ENCODE data around the gene EPHA1.

EPHA1 gene

GRCh38 chr7:143411976-143412708 lies 3.5 kb upstream of the EPHA1 start:
- Histone ChIP-seq H3K27me3 (replicated peaks; ENCODE audit: insufficient read depth, low read length) (peaks cover 12% of the 10 kb centered on the region), H3K4me3 (ENCODE audit: low read length) (no peak overlapping the region), H3K79me2 (ENCODE audit: low read length) (no peaks in the 10 kb centered on the region), H3K4me1 (ENCODE audit: low read length) (peaks cover 6% of the 10 kb centered on the region), H3K36me3 (replicated peaks; ENCODE audit: insufficient read depth, low read length) (no peaks in the 10 kb centered on the region), H4K20me1 (ENCODE audit: insufficient read depth, low read length) (no peaks in the 10 kb centered on the region), H3K4me2 (ENCODE audit: low read depth, low read length) (no peak overlapping the region), H3K9me3 (replicated peaks; ENCODE audit: insufficient read depth, low read length) (no peaks in the 10 kb centered on the region), H3K9ac (ENCODE audit: low read length) (no peak overlapping the region), H3K27ac (ENCODE audit: low read length) (no peak overlapping the region), H3F3A (ENCODE audit: insufficient read depth, low read length) (no peaks in the 10 kb centered on the region), H2AFZ (ENCODE audit: low read length) (no peak overlapping the region), H3K9me2 (replicated peaks; ENCODE audit: insufficient read depth, low read length) (no peaks in the 10 kb centered on the region)
- DNase-seq = no peak
- TF ChIP-seq EZH2 (optimal IDR thresholded peaks at IDR 0.05; ENCODE audit: low read depth, low read length) = no peak
- no peak for TF ChIP-seq CTCF (IDR thresholded peaks at IDR 0.05; ENCODE audit: low read length)
- no peak for TF ChIP-seq EZH2phosphoT487 (IDR thresholded peaks at IDR 0.05; ENCODE audit: low read length)

DNA sequence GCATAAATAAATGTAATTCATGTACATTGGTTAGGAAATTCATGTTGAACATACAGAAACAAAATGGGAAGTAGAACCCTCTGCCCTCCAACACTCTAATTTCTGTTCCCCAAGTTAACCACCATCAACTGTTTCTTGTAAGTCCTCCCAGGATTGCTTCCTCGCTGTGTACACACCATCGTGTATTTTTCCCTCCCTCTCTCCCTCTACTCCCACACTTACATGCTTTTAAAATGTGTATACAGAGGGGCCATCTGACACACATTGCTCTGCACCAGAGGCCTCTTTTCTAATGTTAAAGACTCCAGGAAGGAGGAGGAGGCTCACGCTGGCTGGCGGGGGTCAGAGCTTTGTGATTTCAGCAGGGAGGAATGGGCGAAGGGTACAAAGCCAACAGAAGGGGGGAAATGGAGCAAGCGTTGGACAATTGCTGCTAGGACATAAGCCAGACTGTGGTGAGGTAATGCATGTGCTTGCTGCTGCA lies 1.9 kb upstream of the EPHA1 start:
- Histone ChIP-seq H3K9me3 (replicated peaks; ENCODE audit: insufficient read depth, low read length) (no peaks in the 10 kb centered on the region), H3K9ac (ENCODE audit: low read length) (no peak overlapping the region), H3K27me3 (replicated peaks; ENCODE audit: insufficient read depth, low read length) (peaks cover 22% of the 10 kb centered on the region), H3F3A (ENCODE audit: insufficient read depth, low read length) (no peaks in the 10 kb centered on the region), H2AFZ (ENCODE audit: low read length) (no peak overlapping the region), H3K79me2 (ENCODE audit: low read length) (no peaks in the 10 kb centered on the region), H4K20me1 (ENCODE audit: insufficient read depth, low read length) (no peaks in the 10 kb centered on the region), H3K27ac (ENCODE audit: low read length) (no peak overlapping the region), H3K4me2 (ENCODE audit: low read depth, low read length) (no peak overlapping the region), H3K4me3 (ENCODE audit: low read length) (no peak overlapping the region), H3K36me3 (replicated peaks; ENCODE audit: insufficient read depth, low read length) (no peaks in the 10 kb centered on the region), H3K4me1 (ENCODE audit: low read length) (peaks cover 6% of the 10 kb centered on the region), H3K9me2 (replicated peaks; ENCODE audit: insufficient read depth, low read length) (no peaks in the 10 kb centered on the region)
- TF ChIP-seq EZH2phosphoT487 (IDR thresholded peaks at IDR 0.05; ENCODE audit: low read length) (no peak), EZH2 (optimal IDR thresholded peaks at IDR 0.05; ENCODE audit: low read depth, low read length) (no peak), CTCF (IDR thresholded peaks at IDR 0.05; ENCODE audit: low read length) (no peak)
- DNase-seq = no peak

GRCh38 chr7:143408252-143408685 lies 387 bp downstream of the EPHA1 start:
- Histone ChIP-seq H3K4me2 (ENCODE audit: low read depth, low read length) (peak overlapping the region; percentile 38; the same call in 1 of the 2 replicates), H3K9ac (ENCODE audit: low read length) (no peak overlapping the region), H3F3A (ENCODE audit: insufficient read depth, low read length) (no peaks in the 10 kb centered on the region), H3K36me3 (replicated peaks; ENCODE audit: insufficient read depth, low read length) (no peaks in the 10 kb centered on the region), H3K4me3 (ENCODE audit: low read length) (no peak overlapping the region), H3K79me2 (ENCODE audit: low read length) (no peaks in the 10 kb centered on the region), H3K4me1 (ENCODE audit: low read length) (peaks cover 6% of the 10 kb centered on the region), H3K27me3 (replicated peaks; ENCODE audit: insufficient read depth, low read length) (peaks cover 22% of the 10 kb centered on the region), H3K27ac (ENCODE audit: low read length) (no peak overlapping the region), H3K9me2 (replicated peaks; ENCODE audit: insufficient read depth, low read length) (no peaks in the 10 kb centered on the region), H4K20me1 (ENCODE audit: insufficient read depth, low read length) (no peaks in the 10 kb centered on the region), H3K9me3 (replicated peaks; ENCODE audit: insufficient read depth, low read length) (no peaks in the 10 kb centered on the region), H2AFZ (ENCODE audit: low read length) (no peak overlapping the region)
- no peak for DNase-seq
- TF ChIP-seq EZH2phosphoT487 (IDR thresholded peaks at IDR 0.05; ENCODE audit: low read length) (no peak), CTCF (IDR thresholded peaks at IDR 0.05; ENCODE audit: low read length) (no peak), EZH2 (optimal IDR thresholded peaks at IDR 0.05; ENCODE audit: low read depth, low read length) (no peak)
